Mesodermal cell (in vitro differentiated cells): ENCODE results near the gene MAN1C1.
"Not testable (repeated sequence)": the region's sequence is repeated elsewhere in the genome, so short reads cannot be mapped to it uniquely, and the experiment has no call there.

Experiments
- H3K27ac ChIP-seq: 2 replicates; pipeline ENCODE4 v1.7.0; 2013; ENCODE audit warnings: mild to moderate bottlenecking, low read depth, low read length, moderate library complexity; ENCODE audit not compliant: severe bottlenecking
- H3K36me3 ChIP-seq: 2 replicates; pipeline ENCODE4 v1.7.1; 2013; ENCODE audit warnings: mild to moderate bottlenecking, low read length, moderate library complexity; ENCODE audit not compliant: control insufficient read depth, insufficient read depth
- H3K4me1 ChIP-seq: one replicate; pipeline ENCODE4 v1.7.1; 2013; ENCODE audit warnings: mild to moderate bottlenecking, low read length; ENCODE audit not compliant: insufficient read depth, control insufficient read depth, poor library complexity, severe bottlenecking
- H3K4me3 ChIP-seq: 2 replicates; pipeline ENCODE4 v1.7.0; 2013; ENCODE audit warnings: low read length, control low read depth, mild to moderate bottlenecking; ENCODE audit not compliant: insufficient read depth, poor library complexity, severe bottlenecking; ENCODE audit errors: extremely low read depth
- H3K9me3 ChIP-seq: 2 replicates; pipeline ENCODE4 v1.7.1; 2013; ENCODE audit warnings: mild to moderate bottlenecking, low read length, moderate library complexity; ENCODE audit not compliant: control insufficient read depth
- WGBS, 2 experiments: methylation state at CpG; one replicate each; pipeline ENCODE4 v1.1.5; 2013; ENCODE audit warnings: missing lambda C conversion rate in 2 of 2; ENCODE audit not compliant: insufficient coverage in 2 of 2; 5-methylcytosine and 5-hydroxymethylcytosine counted together

The MAN1C1 gene

DNA sequence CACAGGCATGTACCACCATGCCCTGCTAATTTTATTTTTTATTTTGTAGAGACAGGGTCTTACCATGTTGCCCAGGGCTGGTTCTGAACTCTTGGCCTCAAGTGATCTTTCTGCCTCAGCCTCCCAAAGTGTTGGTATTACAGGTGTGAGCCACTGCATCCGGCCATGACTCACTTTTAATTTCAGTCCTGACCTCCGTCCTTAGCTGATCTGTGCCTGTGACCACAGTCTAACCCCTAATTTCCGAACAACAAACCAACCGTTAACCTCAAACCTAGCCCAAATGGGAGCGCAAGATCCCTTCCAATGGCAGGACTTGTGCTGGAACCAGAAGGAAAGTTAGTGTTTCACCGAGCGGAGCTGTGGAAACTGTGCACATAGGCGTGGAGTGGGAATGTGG is 29.3 kb upstream of the MAN1C1 start:
- Histone ChIP-seq H3K9me3 (no peaks in the 10 kb centered on the region), H3K27ac (no peak overlapping the region), H3K4me3 (no peak overlapping the region), H3K4me1 (no peaks in the 10 kb centered on the region), H3K36me3 (no peaks in the 10 kb centered on the region)
- WGBS, 2 experiments, result 93% methylated on average over 6 to 8 of the region's 8 CpGs

DNA sequence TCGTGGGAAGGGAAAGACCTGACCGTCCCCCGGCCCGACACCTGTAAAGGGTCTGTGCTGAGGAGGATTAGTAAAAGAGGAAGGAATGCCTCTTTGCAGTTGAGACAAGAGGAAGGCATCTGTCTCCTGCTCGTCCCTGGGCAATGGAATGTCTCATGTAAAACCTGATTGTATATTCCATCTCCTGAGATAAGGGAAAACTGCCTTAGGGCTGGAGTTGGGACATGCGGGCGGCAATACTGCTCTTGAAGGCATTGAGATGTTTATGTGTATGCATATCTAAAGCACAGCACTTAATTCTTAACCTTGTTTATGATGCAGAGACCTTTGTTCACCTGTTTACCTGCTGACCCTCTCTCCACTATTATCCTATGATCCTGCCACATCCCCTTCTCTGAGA is 28.4 kb upstream of the MAN1C1 start:
- not testable (repeated sequence) for H3K4me3 ChIP-seq, H3K27ac ChIP-seq, H3K9me3 ChIP-seq, H3K36me3 ChIP-seq, H3K4me1 ChIP-seq
- WGBS, 2 experiments, result 20% methylated on average over 1 of the region's 7 CpGs; no CpG with 5 or more reads in 1 of the 2 experiments

DNA sequence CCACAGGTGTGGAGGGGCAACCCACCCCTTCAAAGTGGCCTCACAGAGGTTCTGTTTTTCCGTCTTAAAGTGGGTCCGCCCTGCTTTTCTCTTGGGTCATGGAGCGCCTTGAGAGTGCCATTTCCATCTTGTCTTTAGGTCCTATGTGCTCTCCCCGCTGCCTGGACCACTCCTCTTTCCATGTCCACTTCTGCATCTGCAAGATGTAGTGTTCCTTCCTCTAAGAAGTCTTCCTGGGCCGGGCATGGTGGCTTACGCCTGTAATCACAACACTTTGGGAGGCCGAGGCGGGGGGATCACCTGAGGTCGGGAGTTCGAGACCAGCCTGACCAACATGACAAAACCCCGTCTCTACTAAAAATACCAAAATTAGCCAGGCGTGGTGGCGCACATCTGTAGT is 27.8 kb upstream of the MAN1C1 start:
- not testable (repeated sequence) for H3K36me3 ChIP-seq, H3K9me3 ChIP-seq, H3K4me3 ChIP-seq, H3K4me1 ChIP-seq, H3K27ac ChIP-seq
- 88 to 94% methylated on average over 6 to 10 of the region's 13 CpGs for WGBS, 2 experiments

DNA sequence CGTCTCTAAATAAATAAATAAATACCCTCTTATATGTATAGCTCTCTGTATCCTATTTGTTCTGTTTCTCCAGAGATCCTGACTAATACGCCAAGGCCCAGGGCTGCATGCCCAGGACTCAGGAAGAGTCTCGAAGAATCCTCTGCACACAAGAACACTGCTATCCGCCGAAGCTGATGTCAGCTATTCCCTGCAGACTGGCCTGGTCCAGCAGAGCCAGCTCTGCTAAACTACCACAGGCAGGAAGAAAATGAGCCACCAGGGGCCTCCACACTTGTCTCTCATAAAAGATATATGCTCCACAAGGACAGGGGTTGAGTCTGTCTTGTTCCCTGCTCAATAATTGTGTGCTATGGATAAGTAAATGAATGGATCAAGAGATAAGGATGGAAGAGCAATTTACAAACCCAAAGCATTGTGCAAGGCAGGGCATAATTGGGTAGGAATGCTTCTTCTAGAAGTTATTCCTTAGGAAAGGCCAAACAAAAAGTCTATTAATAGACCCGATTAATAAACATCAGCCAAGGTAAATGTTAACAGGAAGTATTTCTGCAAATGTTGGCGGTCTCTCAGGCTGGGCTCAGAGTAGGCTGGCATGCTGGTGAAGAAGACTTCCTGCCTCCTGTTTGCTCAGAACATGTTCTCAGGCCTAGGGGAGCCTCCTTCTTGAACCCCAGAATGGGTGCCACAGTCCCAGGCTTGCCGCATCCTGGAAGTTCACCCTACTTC is 26.3 kb upstream of the MAN1C1 start:
- H3K4me1 ChIP-seq, result no peaks in the 10 kb centered on the region
- no peak overlapping the region for H3K4me3 ChIP-seq
- 96 to 97% methylated on average over 4 to 7 of the region's 8 CpGs for WGBS, 2 experiments
- H3K27ac ChIP-seq, result no peak overlapping the region
- no peaks in the 10 kb centered on the region for H3K9me3 ChIP-seq
- H3K36me3 ChIP-seq, result no peaks in the 10 kb centered on the region

DNA sequence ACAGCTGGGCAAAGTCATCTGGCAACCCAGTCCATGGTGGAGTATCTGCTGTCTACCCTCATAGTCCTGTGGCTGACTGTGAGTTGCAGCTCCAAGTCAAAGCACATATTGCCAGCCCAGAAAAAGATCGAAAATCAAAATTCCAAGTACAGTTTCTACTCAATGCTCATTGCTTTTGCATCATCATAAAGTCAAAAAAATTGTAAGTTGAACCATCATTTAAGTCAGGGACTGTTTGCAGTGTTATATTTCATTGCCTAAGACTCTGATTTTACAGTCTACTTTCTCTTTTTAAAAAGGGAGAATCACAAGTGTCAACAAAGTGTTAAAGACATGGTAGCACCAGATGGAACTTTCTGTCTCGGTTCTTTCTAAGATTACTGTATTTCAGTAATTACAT is 22.7 kb upstream of the MAN1C1 start:
- Histone ChIP-seq H3K4me3 (no peak overlapping the region), H3K4me1 (no peaks in the 10 kb centered on the region), H3K9me3 (no peaks in the 10 kb centered on the region), H3K36me3 (no peaks in the 10 kb centered on the region), H3K27ac (no peak overlapping the region)
- 71% methylated on average over 1 of the region's 2 CpGs; no CpG with 5 or more reads in 1 of the 2 experiments for WGBS, 2 experiments

DNA sequence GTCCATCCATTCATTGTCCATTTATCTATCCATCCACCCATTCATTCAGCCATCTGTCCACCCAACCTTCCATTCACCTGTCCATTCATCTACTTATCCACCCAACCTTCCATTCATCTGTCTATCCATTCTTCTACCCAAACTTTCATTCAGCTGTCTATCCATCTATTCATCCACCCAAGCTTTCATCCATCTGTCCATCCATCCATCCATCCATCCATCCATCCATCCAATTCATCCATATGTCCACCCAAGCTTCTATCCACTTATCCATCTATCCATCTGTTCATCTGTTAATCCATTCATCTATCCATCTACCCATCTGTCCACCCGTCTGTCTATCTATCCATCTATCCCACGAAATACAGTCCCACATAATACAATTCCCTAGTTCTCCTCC is 21.6 kb upstream of the MAN1C1 start:
- Histone ChIP-seq H3K36me3 (no peaks in the 10 kb centered on the region), H3K4me1 (no peaks in the 10 kb centered on the region), H3K9me3 (no peaks in the 10 kb centered on the region), H3K4me3 (no peak overlapping the region), H3K27ac (no peak overlapping the region)
- 47 to 63% methylated on average over 2 of the region's 2 CpGs for WGBS, 2 experiments

DNA sequence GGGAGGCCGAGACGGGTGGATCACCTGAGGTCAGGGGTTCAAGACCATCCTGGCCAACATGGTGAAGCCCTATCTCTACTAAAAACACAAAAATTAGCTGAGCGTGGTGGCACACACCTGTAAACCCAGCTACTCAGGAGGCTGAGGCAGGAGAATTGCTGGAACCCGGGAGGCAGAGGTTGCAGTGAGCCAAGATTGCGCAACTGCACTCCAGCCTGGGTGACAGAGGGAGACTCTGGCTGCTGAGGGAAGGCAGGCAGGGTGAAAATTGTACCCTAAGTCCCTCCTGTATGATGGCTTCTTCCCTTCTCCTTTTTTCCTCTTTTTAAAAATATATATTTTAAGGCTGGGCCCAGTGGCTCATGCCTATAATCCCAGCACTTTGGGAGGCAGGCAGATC is 19.9 kb upstream of the MAN1C1 start:
- not testable (repeated sequence) for H3K27ac ChIP-seq, H3K4me1 ChIP-seq
- 76 to 92% methylated on average over 2 to 5 of the region's 5 CpGs for WGBS, 2 experiments

DNA sequence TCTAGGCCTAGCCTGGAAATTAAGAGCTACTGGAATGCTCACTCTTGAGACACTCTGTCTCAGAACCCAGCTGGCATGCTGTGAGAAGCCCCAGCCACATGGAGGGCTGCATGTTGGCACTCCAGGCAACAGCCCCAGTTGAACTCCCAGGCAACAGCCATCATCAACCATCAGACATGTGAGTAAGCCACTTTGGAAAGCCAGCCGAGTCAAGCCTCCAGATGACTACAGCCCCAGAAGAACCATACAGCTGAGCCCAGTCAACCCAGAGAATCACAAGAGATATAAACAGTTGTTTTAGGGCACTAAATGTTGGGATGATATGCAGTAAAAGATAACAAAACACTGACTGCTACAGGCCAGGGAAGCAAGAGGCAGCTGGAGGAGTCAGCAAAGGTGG is 17.7 kb upstream of the MAN1C1 start:
- no peaks in the 10 kb centered on the region for H3K9me3 ChIP-seq
- WGBS, 2 experiments, result no CpG with 5 or more reads among the region's 1 CpG

More for the DNA sequence above, 19.9 kb upstream of the MAN1C1 start:
- not testable (repeated sequence) for H3K4me3 ChIP-seq, H3K9me3 ChIP-seq, H3K36me3 ChIP-seq

DNA sequence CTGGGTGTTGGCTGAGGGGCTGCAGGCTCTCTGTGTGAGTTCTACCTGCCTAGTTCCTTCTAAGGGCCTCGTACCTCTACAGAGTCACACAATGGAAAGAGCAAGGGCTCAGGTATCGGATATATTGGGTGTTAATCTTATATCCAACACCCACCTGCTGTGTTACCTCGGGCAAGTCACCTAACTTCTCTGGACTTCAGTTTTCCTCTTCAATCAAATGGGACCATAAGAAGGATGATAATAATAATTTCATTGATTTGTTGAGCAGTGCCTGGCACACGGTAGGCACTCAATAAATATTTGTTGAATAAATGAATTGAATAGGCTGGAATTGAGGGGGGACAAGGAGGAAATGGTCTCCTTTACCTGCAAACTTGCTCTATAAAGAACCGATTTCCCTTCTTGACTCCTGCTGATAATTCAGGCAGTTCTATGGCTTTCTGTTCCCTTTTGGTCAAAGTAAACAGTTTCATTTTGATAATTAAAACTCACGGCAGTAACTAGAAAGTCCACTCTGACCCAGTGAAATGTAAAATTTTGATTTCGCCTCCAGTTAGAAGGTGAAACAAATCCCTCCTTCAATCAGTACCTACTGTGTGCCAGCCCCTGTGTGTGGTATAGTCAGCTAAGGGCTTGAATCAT is 16.5 kb upstream of the MAN1C1 start:
- Histone ChIP-seq H3K4me3 (no peak overlapping the region), H3K36me3 (no peaks in the 10 kb centered on the region), H3K9me3 (no peaks in the 10 kb centered on the region), H3K27ac (no peak overlapping the region), H3K4me1 (no peaks in the 10 kb centered on the region)
- 100% methylated on average over 2 of the region's 7 CpGs for WGBS, 2 experiments

More for the DNA sequence above, 17.7 kb upstream of the MAN1C1 start:
- Histone ChIP-seq H3K4me1 (no peaks in the 10 kb centered on the region), H3K27ac (no peak overlapping the region), H3K4me3 (no peak overlapping the region), H3K36me3 (no peaks in the 10 kb centered on the region)

DNA sequence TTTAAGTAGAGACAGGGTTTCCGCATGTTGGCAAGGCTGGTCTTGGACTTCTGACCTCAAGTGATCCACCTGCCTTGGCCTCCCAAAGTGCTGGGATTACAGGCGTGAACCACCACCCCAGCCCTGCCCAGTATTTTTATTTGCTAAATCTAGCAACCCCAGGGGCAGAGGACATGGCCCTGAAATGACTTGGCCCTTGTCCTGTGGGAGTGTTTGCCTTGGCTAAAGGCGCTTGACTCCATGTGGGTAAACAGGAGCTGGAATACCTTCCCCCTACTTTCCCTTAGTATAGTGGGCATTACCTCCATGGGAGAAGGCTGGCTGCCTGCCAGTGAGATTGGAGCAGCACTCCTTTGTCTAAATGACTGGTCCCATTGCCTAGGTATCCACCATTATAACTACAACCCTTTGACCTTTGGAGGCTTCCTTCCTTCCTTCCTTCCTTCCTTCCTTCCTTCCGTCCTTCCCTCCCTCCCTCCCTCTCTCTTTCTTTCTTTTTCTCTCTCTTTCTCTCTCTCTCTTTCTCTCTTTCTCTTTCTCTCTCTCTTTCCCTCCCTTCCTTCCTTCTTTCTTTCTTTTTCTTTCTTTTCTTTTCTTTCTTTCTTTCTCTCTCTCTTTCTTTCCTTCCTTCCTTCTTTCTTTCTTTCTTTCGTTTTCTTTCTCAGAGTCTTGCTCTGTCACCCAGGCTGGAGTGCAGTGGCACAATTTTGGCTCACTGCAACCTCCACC is 15.5 kb upstream of the MAN1C1 start:
- not testable (repeated sequence) for H3K36me3 ChIP-seq, H3K9me3 ChIP-seq, H3K27ac ChIP-seq, H3K4me1 ChIP-seq, H3K4me3 ChIP-seq
- WGBS, 2 experiments, result 92 to 94% methylated on average over 4 of the region's 5 CpGs
